HG03558 (cell line): ENCODE measurements around the gene LRRC8B.
"Not testable (repeated sequence)": the region's sequence is repeated elsewhere in the genome, so short reads cannot be mapped to it uniquely, and the experiment has no call there.

Experiments used
- ATAC-seq: cut with Tn5 transposase; IDR thresholded peaks from one replicate; pipeline ENCODE4 v1.9.1; 2021; ENCODE audit warnings: moderate number of reproducible peaks; ENCODE audit not compliant: unreplicated experiment; ENCODE audit errors: extremely low read depth

LRRC8B gene

DNA sequence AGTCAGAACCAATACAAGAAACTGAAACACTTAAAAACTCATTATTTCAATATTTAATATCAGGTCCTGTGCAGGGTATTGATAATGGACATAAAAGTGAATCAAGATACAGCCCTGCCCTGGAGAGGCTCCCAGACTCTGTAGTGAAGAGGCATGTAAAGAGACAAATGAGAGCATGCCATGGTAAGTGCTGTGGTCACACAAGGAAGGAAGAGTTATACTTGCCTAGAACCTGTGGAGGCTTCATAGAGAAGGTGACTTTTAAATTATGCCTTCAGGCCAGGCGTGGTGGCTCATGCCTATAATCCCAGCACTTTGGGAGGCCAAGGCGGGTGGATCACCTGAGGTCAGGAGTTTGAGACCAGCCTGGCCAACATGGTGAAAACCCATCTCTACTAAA lies 105.0 kb downstream of the LRRC8B start:
- not testable (repeated sequence) for ATAC-seq

DNA sequence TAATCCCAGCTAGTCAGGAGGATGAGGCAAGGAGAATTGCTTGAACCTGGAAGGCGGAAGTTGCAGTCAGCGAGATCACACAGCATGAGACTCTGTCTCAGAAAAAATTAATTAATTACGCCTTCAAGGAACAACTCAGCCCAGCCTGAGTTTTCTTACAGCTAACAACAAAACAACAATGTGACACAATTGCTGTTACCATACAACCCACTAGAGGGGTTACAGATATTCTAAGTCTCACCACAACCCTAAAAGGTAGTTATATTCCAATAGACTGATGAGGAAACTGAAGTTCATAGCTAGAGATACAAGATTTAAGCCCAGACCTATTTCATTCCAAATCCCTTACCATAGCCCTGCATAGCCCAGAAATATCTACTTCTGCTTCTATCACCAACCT lies 105.4 kb downstream of the LRRC8B start:
- ATAC-seq = no peak

DNA sequence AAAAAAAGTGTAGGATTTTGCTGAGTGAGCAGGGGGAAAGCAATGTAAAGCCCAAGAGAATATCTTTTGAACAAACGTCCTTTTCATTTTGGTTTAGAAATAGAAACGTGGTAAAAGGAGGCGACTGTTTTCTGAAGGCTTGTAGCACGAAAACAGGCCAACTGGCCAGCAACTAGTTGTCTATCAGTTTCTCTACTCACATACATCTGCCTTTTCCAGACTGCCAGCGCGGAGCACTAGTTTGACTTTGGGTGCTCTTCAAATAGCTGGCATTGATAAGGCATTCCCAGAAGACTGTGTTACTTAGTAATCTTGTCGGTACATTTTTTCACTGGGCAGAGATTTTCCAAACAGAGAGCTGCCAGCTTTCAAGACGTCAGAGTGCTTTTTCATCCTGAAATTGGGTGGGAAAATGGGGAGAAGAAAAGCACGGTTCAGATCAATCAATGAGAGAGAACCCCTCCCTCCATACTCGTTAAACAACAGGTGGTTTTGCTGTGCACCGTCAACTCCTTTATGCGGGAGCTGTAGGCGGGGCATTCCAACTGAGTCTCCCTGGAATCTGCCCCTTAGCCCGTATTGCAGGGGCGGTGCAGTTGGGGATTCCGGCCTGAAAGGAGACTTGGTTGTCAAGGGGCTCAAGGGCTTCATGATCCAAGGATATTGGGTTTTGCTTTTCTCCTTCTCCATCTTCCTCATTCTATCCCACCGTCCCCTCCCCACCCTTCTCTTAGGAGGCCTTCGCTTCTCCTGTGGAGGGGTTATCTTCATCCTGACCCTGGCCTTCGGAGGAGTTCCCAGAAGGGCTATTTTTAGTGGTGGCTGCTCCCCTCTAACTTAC lies 107.4 kb downstream of the LRRC8B start:
- ATAC-seq = no peak

DNA sequence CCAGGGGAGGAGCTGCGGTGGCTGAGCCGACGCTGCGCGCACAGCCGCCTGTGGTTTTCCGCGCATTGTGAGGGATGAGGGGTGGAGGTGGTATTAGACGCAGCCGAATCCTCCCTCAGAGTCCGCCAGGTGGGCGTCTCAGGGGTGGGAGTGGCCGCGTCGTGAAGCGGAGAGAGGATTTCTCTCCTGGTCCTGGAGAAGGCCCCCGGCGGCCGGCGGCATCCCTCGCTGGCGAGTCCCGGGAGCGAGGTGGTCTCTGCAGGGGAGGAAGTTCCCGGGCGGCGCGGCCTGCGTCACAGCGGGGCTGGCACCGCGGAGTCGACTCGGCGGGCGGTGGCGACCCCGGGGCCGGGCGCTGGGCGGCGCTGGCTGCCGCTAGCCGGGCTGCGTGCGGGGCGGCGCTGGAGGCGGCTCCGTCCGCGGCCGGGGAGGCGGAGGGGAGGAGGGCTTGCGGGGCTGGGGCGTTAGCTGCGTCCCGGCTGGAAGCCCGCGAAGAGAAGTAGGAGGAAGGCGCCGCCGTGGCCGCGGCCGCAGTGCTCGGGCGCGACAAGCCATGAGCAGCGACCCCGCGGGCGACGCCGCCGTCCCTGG lies 108.1 kb downstream of the LRRC8B start, which contains the start of gene LRRC8C:
Gene LRRC8C (plus strand): TSS at position 464 of the 591 bp plus-strand sequence. CDS start 53,354 bp downstream, outside the sequence.
- ATAC-seq = peak; percentile 59

DNA sequence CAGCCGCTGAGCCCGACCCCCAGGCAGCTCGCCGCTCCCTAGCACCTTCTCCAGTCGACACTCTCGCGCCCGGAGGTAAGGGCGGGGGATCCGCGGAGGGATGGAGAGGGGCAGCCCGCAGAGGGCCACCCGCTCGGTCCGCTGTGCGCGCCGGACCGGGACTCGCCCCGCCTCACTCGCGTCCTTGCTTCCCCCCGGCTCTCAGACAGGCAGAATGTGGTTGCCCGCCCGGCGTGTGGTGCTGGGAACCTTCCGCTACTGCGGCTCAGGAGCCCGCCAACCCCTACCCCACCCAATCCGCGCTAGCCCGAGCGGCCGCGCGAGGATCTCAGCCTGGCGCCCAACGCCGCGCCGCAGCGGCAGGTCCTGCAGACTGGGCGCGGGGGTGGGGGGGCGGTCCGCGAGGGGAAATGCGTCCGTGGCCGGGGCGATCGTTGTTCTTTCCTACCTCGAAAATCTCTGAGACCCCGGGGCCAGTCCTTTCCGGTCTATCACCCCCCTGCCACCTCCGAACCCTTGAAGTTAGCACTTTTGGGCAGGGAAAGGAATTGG lies 108.7 kb downstream of the LRRC8B start:
- ATAC-seq = peak; percentile 12

DNA sequence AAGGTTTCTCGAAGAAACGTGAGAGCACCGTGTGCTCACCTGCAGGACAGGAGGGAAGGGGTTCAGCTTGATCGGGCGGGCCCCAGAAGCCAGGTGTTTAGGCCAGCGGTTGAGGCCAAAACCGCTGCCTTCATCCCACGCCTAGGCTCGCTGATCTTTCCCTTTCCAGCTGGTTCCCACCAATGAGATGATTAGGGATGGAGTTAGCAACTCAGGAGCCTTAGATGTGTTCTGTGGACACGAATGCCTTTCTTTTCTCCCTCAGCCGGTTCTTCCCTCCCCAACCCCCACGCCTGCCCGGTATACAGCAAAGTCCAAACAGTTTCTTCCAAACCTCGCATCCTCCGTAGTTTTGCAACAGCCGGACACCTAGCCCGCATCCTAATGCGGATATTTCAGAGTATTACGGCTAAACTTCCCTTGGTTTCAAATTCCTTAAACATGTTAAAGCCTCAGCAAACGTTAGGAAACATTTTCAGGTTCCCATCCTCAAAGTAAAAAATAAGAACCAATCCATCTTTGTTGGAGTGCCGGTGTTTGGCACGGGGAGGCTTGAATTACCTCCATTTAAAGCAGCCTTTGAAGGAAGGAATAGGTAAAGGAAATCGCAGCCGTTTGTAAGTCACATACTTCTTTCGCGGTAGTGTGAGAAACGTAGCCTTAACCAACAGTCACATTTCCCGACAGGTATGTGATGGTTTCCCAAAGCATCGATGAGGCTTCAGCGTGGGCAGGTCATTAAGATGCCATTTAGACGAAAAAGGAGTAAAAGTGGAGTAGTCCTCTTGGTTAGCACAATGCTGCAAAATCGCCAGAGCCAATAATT lies 109.4 kb downstream of the LRRC8B start:
- ATAC-seq = no peak

DNA sequence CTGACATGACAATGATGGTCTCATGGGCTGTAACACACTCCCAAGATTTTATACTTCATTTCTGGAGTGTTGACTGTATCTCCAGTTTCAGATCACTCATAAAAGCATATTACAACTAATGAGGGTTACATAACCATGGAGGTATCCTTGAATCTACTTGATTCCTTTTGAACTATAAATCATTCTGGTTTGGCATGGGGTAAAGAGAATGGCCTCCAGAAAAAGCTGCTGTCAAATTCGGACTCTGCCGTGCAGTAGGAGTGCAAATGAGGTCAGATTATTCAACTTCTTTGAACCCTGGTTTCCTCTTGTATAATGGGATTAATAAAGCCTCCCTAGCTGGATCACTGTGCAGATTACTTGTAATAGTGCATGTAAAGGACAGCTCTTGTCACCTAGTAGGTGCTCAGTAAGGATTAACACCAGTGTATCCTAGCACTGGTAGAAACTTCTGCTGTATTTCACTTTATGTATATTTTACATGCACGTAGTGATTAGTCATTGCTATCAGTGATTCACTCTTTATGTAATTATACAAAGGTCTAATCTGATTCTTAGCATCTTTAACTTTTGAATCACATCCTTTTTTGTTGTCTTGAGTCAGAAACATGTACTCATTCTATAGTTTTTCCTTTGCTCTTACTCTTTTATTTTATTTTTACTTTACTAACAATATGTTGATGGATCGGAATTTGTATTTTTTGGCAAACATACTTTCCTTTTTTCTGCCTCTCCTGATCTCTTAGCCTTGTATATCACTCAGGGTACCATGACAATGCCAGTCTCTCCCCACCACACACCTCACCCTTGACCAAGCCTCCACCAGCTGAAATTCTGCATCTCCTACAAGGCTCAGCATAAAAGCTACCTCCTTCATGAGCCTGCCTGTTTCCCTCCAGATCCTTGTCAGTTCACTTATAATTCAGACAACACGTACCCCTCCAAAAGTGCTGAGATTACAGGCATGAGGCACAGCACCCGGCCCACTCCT lies 111.5 kb downstream of the LRRC8B start:
- no peak for ATAC-seq

DNA sequence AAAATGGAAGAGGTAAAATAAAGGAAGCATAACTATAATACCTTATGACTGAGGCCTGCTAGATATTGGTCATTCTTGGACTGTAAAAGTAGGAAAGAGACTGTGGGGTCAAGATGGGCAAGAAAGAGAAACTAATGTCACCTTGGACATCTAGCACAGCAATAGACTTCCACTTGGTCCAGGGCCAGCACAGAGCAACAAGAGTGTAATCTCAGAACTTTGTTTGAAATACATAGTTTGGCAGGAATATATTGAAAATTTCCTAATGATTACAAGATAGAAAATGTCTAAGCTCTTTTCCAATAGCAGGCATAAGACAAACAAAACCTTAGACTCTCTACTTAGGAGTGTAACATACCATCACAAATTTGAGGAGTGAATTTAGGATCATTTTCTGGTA lies 112.9 kb downstream of the LRRC8B start:
- ATAC-seq = no peak

DNA sequence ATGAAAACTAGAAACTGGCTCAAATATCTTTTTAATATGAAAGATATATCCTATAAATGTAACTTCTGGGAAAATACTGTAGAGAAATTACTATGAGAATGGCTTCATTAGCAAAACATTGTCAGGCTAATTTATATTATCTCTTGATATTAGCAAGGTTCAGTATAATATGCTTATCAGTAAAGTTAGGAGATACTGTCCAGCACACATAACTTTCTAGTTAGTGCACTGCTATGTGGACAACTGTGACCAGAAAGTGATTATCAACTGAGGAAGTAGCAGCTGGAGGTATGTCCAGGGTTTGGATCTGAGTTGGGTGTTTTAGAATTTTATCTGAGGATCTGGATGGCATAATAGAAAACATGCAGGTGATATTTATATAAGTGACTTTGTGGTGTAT lies 115.8 kb downstream of the LRRC8B start:
- no peak for ATAC-seq

DNA sequence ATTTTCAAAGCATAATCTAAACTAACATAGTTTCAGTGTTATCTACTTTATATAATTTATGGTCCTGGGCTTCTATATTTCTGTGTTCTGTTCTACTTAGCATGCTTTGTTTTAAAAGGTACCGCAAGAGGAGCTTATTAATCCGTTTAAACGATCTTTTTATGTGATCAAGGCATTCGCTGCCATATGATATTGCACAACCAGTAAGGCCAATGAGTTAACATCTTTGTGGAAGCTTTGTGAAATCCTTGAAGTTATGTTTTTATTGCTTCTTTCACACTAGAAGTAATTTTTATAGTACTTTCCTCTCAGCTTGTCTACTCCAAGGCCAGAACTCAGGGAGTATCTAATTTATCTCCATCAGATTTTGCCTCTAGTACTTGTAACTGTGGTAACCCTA lies 117.2 kb downstream of the LRRC8B start:
- ATAC-seq = no peak

DNA sequence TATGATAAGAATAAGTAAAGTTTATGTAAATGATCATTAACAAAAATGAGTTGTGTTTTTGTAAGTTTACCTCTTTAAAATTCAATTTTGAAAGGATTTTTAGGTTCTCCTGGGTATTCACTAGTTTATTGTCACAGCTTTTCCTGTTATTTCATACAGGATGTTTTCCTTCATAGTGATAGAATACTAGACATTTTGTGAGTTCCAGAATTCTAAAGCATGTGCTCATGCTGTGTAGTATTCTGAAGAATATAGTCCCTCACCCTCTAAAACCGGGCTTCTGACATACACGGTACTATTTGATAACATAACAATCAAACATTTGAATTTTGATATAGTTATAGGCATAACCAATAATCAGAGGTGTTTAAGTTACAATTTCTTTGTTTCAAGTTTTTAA lies 118.9 kb downstream of the LRRC8B start:
- ATAC-seq = no peak

DNA sequence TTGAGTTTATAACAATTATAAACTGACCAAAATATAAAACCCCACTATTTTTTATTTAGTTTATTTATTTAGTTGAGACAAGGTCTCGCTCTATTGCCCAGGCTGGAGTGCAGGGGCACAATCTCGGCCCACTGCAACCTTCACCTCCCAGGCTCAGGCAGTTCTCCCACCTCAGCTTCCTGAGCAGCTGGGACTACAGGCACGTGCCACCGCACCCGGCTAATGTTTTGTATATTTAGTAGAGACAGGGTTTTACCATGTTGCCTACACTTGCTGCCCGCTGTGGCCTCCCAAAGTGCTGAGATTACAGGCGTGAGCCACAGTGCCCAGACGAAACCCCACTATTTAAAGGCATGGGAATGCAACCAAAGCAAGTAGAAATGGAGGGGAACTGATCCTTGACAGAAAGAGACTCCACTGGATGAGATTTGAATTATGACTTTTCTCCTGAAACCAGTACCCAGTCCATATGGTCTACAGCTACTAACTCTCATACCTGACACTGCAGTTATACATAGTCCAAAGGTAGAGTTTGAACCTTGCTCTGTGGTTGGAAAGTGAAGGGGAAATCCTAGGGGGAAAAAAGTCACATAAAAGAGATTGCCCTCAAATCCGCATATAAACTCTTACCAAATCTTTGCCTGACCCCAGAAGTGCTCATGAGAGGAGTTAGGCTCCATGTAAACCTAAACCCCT lies 119.6 kb downstream of the LRRC8B start:
- ATAC-seq = no peak

DNA sequence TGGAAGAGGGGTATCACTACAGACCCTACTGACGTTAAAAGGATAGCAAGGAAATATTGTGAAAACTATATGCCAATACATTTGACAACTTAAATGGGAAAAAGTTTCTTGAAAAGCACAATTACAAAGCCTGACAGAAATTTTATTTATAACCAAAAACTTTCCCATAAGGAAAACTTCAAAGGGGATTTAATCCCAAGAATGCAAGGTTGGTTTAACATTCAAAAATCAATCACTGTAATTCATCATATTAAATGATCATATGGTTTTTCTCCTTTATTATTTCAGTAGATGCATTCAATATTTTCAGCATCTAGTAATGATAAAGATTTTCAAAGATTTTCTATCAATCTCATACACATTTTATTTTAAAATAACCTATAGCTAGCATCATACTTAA lies 121.6 kb downstream of the LRRC8B start:
- no peak for ATAC-seq
